Activated CD4-positive, alpha-beta T cell treated with anti-CD3 and anti-CD28 coated beads, Interleukin-2, amount 10 ng/mL, durations not matched to agents 24 days and 14 days (primary cell): Measurements from ENCODE around the gene NHERF1. TPM values are rescaled to one million over a fixed set of nuclear protein-coding genes. Genes with fewer than 3 reads are reported as not detected.

Experiments used
- DNase-seq: peaks from one replicate; pipeline ENCODE4 v3.0.0; 2022
- H3K27ac Mint-ChIP-seq: one replicate; pipeline ENCODE4 v1.8.0; 2022; ENCODE audit warnings: mild to moderate bottlenecking, mixed read lengths
- H3K27me3 Mint-ChIP-seq: one replicate; pipeline ENCODE4 v1.8.0; 2022; ENCODE audit warnings: mixed read lengths
- H3K36me3 Mint-ChIP-seq: one replicate; pipeline ENCODE4 v1.8.0; 2022; ENCODE audit warnings: low read depth, mild to moderate bottlenecking, mixed read lengths
- H3K4me1 Mint-ChIP-seq: one replicate; pipeline ENCODE4 v1.8.0; 2021; ENCODE audit warnings: mixed read lengths
- H3K4me3 Mint-ChIP-seq: one replicate; pipeline ENCODE4 v1.8.0; 2022; ENCODE audit warnings: mild to moderate bottlenecking, moderate library complexity, mixed read lengths
- H3K9me3 Mint-ChIP-seq: one replicate; pipeline ENCODE4 v1.8.0; 2021; ENCODE audit warnings: mixed read lengths
- intact Hi-C: fragments of 100-400 bp; cut with micrococcal nuclease; formaldehyde crosslinking; loops from one replicate; pipeline ENCODE4 v1.15.1; 2023
- total RNA-seq: library from RNA; stranded (reverse); gene quantifications from 2 replicates; pipeline ENCODE4 v1.2.3, GENCODE V29; 2022

The NHERF1 gene
- total RNA-seq, 1 donor from 2014 or later = 134 TPM

- Mint-ChIP-seq H3K4me1 (peaks cover 66% of the 10 kb centered on the region), H3K27ac (peak overlapping the region; percentile 80), H3K27me3 (peaks cover 10% of the 10 kb centered on the region), H3K36me3 (peaks cover 2% of the 10 kb centered on the region), H3K4me3 (peak overlapping the region; percentile 89), H3K9me3 (no peaks in the 10 kb centered on the region)
- intact Hi-C loops = loop anchor here (1.0 kb wide), 1 partner anchor 10 kb away; the partner anchor contains the start of gene NHERF1
- DNase-seq = peak; percentile 94
Measured at GRCh38 chr17:74738051-74738996, 10.1 kb upstream of the NHERF1 start.

- intact Hi-C loops = no loop called here
- peak overlapping the region; percentile 89 for H3K4me3 Mint-ChIP-seq
- H3K27me3 Mint-ChIP-seq = peaks cover 10% of the 10 kb centered on the region
- H3K27ac Mint-ChIP-seq = peak overlapping the region; percentile 56
- H3K4me1 Mint-ChIP-seq = peaks cover 74% of the 10 kb centered on the region
- peaks cover 2% of the 10 kb centered on the region for H3K36me3 Mint-ChIP-seq
- no peaks in the 10 kb centered on the region for H3K9me3 Mint-ChIP-seq
- no peak for DNase-seq
Measured at GRCh38 chr17:74739227-74739831, 9.1 kb upstream of the NHERF1 start.

- H3K9me3 Mint-ChIP-seq = no peaks in the 10 kb centered on the region
- H3K4me3 Mint-ChIP-seq = peak overlapping the region; percentile 27
- intact Hi-C loops = loop anchor here (10.0 kb wide), 1 partner anchor 455 kb away; no protein-coding TSS in a partner anchor
- H3K27ac Mint-ChIP-seq = peak overlapping the region; percentile 27
- peaks cover 74% of the 10 kb centered on the region for H3K4me1 Mint-ChIP-seq
- peaks cover 2% of the 10 kb centered on the region for H3K36me3 Mint-ChIP-seq
- DNase-seq = no peak
- peaks cover 4% of the 10 kb centered on the region for H3K27me3 Mint-ChIP-seq
Measured at GRCh38 chr17:74740173-74740572, 8.3 kb upstream of the NHERF1 start.

DNA sequence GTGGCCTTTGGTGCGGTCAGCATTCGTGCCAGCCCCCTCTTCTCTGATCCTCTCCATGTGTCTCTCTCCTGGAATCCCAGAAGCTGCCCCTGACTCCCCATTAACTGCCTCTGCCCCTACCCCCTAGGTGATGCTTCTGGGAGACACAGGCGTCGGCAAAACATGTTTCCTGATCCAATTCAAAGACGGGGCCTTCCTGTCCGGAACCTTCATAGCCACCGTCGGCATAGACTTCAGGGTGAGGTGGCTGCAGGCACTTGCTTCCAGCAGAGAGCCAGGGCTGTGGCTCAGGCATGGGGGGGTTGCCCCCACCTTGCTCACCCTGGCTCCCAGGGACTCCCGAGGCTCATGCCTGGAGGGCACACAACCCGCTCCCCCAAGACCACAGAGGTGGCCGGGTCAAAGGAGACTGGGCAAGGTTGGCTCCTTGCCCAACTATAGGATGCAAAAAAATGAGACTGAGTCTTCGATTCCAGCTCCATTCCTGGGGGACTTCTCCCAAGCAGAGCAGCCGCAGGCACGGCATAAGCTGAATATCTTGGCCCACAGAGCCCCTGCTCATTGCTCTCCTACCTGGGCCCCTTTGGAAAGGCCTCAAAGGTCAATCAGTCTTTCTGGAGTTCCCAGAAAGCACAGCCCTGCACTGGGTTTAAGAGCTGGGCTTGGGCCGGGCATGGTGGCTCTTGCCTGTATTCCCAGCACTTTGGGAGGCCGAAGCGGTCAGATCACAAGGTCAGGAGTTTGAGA lies 7.6 kb upstream of the NHERF1 start:
- H3K4me3 Mint-ChIP-seq = no peak overlapping the region

GRCh38 chr17:74742153-74742515 lies 6.3 kb upstream of the NHERF1 start:
- Mint-ChIP-seq H3K4me1 (peaks cover 78% of the 10 kb centered on the region), H3K9me3 (no peaks in the 10 kb centered on the region), H3K27me3 (no peaks in the 10 kb centered on the region), H3K27ac (peak overlapping the region; percentile 93), H3K36me3 (peaks cover 2% of the 10 kb centered on the region), H3K4me3 (peak overlapping the region; percentile 81)
- DNase-seq = peak; percentile 92
- intact Hi-C loops = loop anchor here (2.0 to 10.0 kb wide), 2 partner anchors 17 to 457 kb away; no protein-coding TSS in a partner anchor

More for the DNA sequence above, 7.6 kb upstream of the NHERF1 start:
- Mint-ChIP-seq H3K9me3 (no peaks in the 10 kb centered on the region), H3K27ac (peak overlapping the region; percentile 93), H3K36me3 (peaks cover 2% of the 10 kb centered on the region), H3K4me1 (peaks cover 76% of the 10 kb centered on the region), H3K27me3 (peaks cover 4% of the 10 kb centered on the region)
- no peak for DNase-seq
- intact Hi-C loops = loop anchor here (10.0 kb wide), 1 partner anchor 456 kb away; no protein-coding TSS in a partner anchor

GRCh38 chr17:74742978-74743545 lies 5.4 kb upstream of the NHERF1 start:
- H3K9me3 Mint-ChIP-seq = no peaks in the 10 kb centered on the region
- no peak for DNase-seq
- H3K36me3 Mint-ChIP-seq = peaks cover 2% of the 10 kb centered on the region
- intact Hi-C loops = loop anchor here (2.0 to 10.0 kb wide), 2 partner anchors 16 to 458 kb away; no protein-coding TSS in a partner anchor
- H3K4me3 Mint-ChIP-seq = peak overlapping the region; percentile 81
- peak overlapping the region; percentile 93 for H3K27ac Mint-ChIP-seq
- H3K27me3 Mint-ChIP-seq = no peaks in the 10 kb centered on the region
- peaks cover 73% of the 10 kb centered on the region for H3K4me1 Mint-ChIP-seq

GRCh38 chr17:74743755-74744154 lies 4.7 kb upstream of the NHERF1 start:
- DNase-seq = no peak
- H3K36me3 Mint-ChIP-seq = peaks cover 2% of the 10 kb centered on the region
- H3K27me3 Mint-ChIP-seq = no peaks in the 10 kb centered on the region
- peak overlapping the region; percentile 75 for H3K27ac Mint-ChIP-seq
- intact Hi-C loops = loop anchor here (1.0 to 10.0 kb wide), 5 partner anchors 15 to 459 kb away; no protein-coding TSS in a partner anchor
- no peak overlapping the region for H3K4me3 Mint-ChIP-seq
- peaks cover 66% of the 10 kb centered on the region for H3K4me1 Mint-ChIP-seq
- H3K9me3 Mint-ChIP-seq = no peaks in the 10 kb centered on the region

DNA sequence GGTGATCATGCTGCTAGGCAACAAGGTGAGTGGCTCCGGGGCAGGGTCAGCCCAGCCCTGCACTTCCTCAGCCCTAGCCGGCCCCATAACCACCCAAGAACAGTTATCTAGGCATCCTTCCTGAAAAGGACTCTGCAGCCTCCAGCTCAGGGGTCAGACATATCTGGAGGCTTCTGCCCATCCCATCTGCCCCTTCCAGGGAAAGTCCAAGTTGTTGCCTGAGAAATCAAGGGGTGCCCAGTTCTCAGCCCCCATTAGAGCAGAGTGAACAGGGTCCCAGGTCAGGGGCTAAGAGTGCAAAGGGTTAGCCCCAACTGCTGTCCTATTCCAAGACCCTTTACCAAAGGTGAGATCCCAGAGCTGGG lies 4.1 kb upstream of the NHERF1 start:
- peaks cover 2% of the 10 kb centered on the region for H3K36me3 Mint-ChIP-seq
- no peaks in the 10 kb centered on the region for H3K27me3 Mint-ChIP-seq
- DNase-seq = no peak
- peaks cover 60% of the 10 kb centered on the region for H3K4me1 Mint-ChIP-seq
- intact Hi-C loops = loop anchor here (1.0 to 10.0 kb wide), 4 partner anchors 26 to 460 kb away; no protein-coding TSS in a partner anchor
- peak overlapping the region; percentile 75 for H3K27ac Mint-ChIP-seq
- peak overlapping the region; percentile 69 for H3K4me3 Mint-ChIP-seq
- no peaks in the 10 kb centered on the region for H3K9me3 Mint-ChIP-seq

DNA sequence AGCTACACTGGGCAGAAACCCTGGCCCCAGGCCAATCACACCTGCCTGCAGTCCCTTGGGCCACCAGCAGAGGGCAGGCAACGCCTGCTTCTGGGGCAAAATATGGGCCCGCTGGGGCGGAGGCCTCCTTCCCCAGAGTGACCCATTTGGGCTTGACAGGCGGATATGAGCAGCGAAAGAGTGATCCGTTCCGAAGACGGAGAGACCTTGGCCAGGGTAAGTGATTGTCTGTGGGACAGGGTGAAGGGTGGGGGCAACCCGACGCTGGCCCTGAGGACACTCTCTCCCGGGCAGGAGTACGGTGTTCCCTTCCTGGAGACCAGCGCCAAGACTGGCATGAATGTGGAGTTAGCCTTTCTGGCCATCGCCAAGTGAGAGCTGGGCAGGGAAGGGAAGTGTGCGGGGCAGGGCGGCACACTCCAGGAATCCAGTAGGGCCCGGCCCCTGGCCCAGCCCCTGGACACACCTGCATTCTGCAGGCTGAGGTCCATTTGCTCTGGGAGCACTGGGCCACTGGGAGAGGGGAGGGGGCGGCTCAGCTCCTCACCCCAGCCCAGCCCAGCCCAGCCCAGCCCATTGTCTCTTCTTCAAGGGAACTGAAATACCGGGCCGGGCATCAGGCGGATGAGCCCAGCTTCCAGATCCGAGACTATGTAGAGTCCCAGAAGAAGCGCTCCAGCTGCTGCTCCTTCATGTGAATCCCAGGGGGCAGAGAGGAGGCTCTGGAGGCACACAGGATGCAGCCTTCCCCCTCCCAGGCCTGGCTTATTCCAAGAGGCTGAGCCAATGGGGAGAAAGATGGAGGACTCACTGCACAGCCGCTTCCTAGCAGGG lies 3.5 kb upstream of the NHERF1 start:
- H3K27ac Mint-ChIP-seq = peak overlapping the region; percentile 52
- peaks cover 58% of the 10 kb centered on the region for H3K4me1 Mint-ChIP-seq
- DNase-seq = peak; percentile 96
- peak overlapping the region; percentile 69 for H3K4me3 Mint-ChIP-seq
- peaks cover 7% of the 10 kb centered on the region for H3K36me3 Mint-ChIP-seq
- intact Hi-C loops = loop anchor here (1.0 to 10.0 kb wide), 4 partner anchors 25 to 460 kb away; no protein-coding TSS in a partner anchor
- no peaks in the 10 kb centered on the region for H3K27me3 Mint-ChIP-seq
- H3K9me3 Mint-ChIP-seq = no peaks in the 10 kb centered on the region

- no peak for DNase-seq
- H3K9me3 Mint-ChIP-seq = no peaks in the 10 kb centered on the region
- no peak overlapping the region for H3K27ac Mint-ChIP-seq
- intact Hi-C loops = loop anchor here (2.0 to 10.0 kb wide), 2 partner anchors 119 to 461 kb away; no protein-coding TSS in a partner anchor
- H3K36me3 Mint-ChIP-seq = peaks cover 11% of the 10 kb centered on the region
- no peaks in the 10 kb centered on the region for H3K27me3 Mint-ChIP-seq
- H3K4me1 Mint-ChIP-seq = peaks cover 56% of the 10 kb centered on the region
- no peak overlapping the region for H3K4me3 Mint-ChIP-seq
Measured at GRCh38 chr17:74745548-74746177, 2.8 kb upstream of the NHERF1 start.

DNA sequence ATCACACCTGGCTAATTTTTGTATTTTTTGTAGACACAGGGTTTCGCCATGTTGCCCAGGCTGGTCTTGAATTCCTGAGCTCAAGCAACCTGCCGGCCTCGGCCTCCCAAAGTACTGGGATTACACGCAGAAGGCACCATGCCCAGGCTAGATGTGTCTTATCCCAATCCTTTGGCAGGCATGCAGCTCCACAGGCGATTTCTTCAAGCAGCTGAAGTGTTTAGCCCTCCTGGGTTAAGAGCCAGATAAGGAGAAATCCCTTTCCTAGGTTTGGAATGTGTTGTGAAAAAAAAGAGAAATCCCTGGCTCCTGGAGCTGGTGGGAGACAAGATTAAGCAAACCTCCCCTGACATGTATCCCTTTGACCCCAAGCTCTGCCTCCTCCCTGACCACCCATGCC lies 2.1 kb upstream of the NHERF1 start:
- peaks cover 61% of the 10 kb centered on the region for H3K4me1 Mint-ChIP-seq
- peaks cover 18% of the 10 kb centered on the region for H3K36me3 Mint-ChIP-seq
- H3K4me3 Mint-ChIP-seq = peak overlapping the region; percentile 77
- H3K27ac Mint-ChIP-seq = peak overlapping the region; percentile 76
- intact Hi-C loops = loop anchor here (10.0 kb wide), 1 partner anchor 462 kb away; no protein-coding TSS in a partner anchor
- H3K27me3 Mint-ChIP-seq = no peaks in the 10 kb centered on the region
- H3K9me3 Mint-ChIP-seq = no peaks in the 10 kb centered on the region
- no peak for DNase-seq

- H3K27ac Mint-ChIP-seq = peak overlapping the region; percentile 76
Measured at GRCh38 chr17:74746922-74747321, 1.5 kb upstream of the NHERF1 start.

More at GRCh38 chr17:74746922-74747321, 1.5 kb upstream of the NHERF1 start:
- no peaks in the 10 kb centered on the region for H3K9me3 Mint-ChIP-seq
- H3K4me3 Mint-ChIP-seq = peak overlapping the region; percentile 77
- intact Hi-C loops = loop anchor here (10.0 kb wide), 1 partner anchor 462 kb away; no protein-coding TSS in a partner anchor
- H3K27me3 Mint-ChIP-seq = no peaks in the 10 kb centered on the region
- peaks cover 61% of the 10 kb centered on the region for H3K4me1 Mint-ChIP-seq
- DNase-seq = no peak
- peaks cover 22% of the 10 kb centered on the region for H3K36me3 Mint-ChIP-seq
